K562 (cell line): Measurements from ENCODE around the gene FOXA3. TPM values are rescaled to one million over a fixed set of nuclear protein-coding genes. Genes with fewer than 3 reads are reported as not detected.
"Not testable (repeated sequence)": the region's sequence is repeated elsewhere in the genome, so short reads cannot be mapped to it uniquely, and the experiment has no call there.

ENCODE experiments used
- ATAC-seq: fragments of 200-7000 bp; cut with Tn5 transposase; 3 replicates; pipeline ENCODE4 v1.9.1; 2020; ENCODE audit warnings: moderate library complexity
- BruUV-seq: library from RNA; stranded (reverse); fragments of 400-500 nt; replicated peaks from 2 replicates; lab custom pipeline; 2021; lab: Mats Ljungman, UMichigan
- CTCF ChIA-PET: fragments of 300-600 bp; formaldehyde crosslinking; extraction: SDS; loops from one replicate; lab custom pipeline; 2021; ENCODE audit warnings: low intra/inter-chr PET ratio; lab: Yijun Ruan, JAX
- POLR2A ChIA-PET: fragments of 300-600, 350-650 bp; sonication (Branson Sonifier 250); formaldehyde crosslinking; extraction: SDS; loops from one replicate; lab custom pipeline; 2021; ENCODE audit warnings: antibody characterized with exemption, inconsistent platforms; lab: Yijun Ruan, JAX
- DNase-seq, 4 experiments: peaks; one replicate each; pipeline versions ENCODE4 v3.0.0 to v3.0.0-alpha.2; 2011 to 2018; ENCODE audit warnings: low spot score in 3 of 4, mixed read lengths in 3 of 4; ENCODE audit errors: extremely low read depth in 1 of 4
- FAIRE-seq: peaks from 2 replicates; lab custom pipeline; 2011; peaks lifted over from hg19 to GRCh38; lab: Jason Lieb, UNC
- H2AFZ ChIP-seq: 2 replicates; pipeline ENCODE4 v1.6.0; 2011; ENCODE audit warnings: low read depth, low read length, control low read depth, inconsistent platforms
- H3K27ac ChIP-seq: fragments of 200-600 bp; 3 replicates; pipeline ENCODE4 v1.8.0; 2011; ENCODE audit warnings: low read depth, mild to moderate bottlenecking, control low read depth, inconsistent platforms, low read length, moderate library complexity, mixed read lengths; ENCODE audit errors: extremely low read depth
- H3K27me3 ChIP-seq, 2 experiments: fragments of 300-600 bp in 1 of 2; 2 replicates in 1 of 2; 3 replicates in 1 of 2; pipeline versions ENCODE4 v1.6.0 to v1.8.0; 2011; ENCODE audit warnings: inconsistent platforms in 2 of 2, low read length in 2 of 2, mild to moderate bottlenecking in 1 of 2, mixed read lengths in 1 of 2, moderate library complexity in 1 of 2; ENCODE audit not compliant: control insufficient read depth in 2 of 2, insufficient read depth in 2 of 2
- H3K36me3 ChIP-seq: fragments of 300-600 bp; 3 replicates; pipeline ENCODE4 v1.8.0; 2011; ENCODE audit warnings: mild to moderate bottlenecking, low read length, inconsistent platforms; ENCODE audit not compliant: control insufficient read depth, insufficient read depth
- H3K4me1 ChIP-seq, 2 experiments: fragments of 200-600 bp in 1 of 2; replicated peaks in 1 of 2; 2 replicates in 1 of 2; 3 replicates in 1 of 2; pipeline versions ENCODE4 v1.5.1 to v1.8.0; 2011; ENCODE audit warnings: inconsistent platforms in 2 of 2, low read length in 2 of 2, mild to moderate bottlenecking in 1 of 2, mixed read lengths in 1 of 2, moderate library complexity in 1 of 2; ENCODE audit not compliant: control insufficient read depth in 2 of 2, insufficient read depth in 2 of 2
- H3K4me2 ChIP-seq: 2 replicates; pipeline ENCODE4 v1.6.1; 2011; ENCODE audit warnings: low read length, control low read depth, inconsistent platforms, mixed read lengths; ENCODE audit not compliant: insufficient read depth
- H3K4me3 ChIP-seq: fragments of 200-600 bp; sonication (generic), shearing (Covaris generic); 2 replicates; pipeline ENCODE4 v1.5.1; 2016; ENCODE audit warnings: control low read depth, inconsistent platforms
- H3K79me2 ChIP-seq: fragments of 200-600 bp; 3 replicates; pipeline ENCODE4 v1.8.0; 2011; ENCODE audit warnings: low read length, inconsistent platforms; ENCODE audit not compliant: control insufficient read depth, insufficient read depth
- H3K9ac ChIP-seq, 2 experiments: 2 replicates each; pipeline versions ENCODE4 v1.6.0 to v1.6.1; 2011; ENCODE audit warnings: low read depth in 2 of 2, low read length in 2 of 2, control low read depth in 1 of 2, inconsistent platforms in 1 of 2, mild to moderate bottlenecking in 1 of 2, mixed read lengths in 1 of 2; ENCODE audit not compliant: insufficient read depth in 1 of 2
- H3K9me1 ChIP-seq: one replicate; pipeline ENCODE4 v1.6.0; 2011; ENCODE audit warnings: inconsistent platforms, mild to moderate bottlenecking, low read length, moderate library complexity; ENCODE audit not compliant: control insufficient read depth, insufficient read depth
- H3K9me3 ChIP-seq: replicated peaks from 2 replicates; pipeline ENCODE4 v1.5.1; 2011; ENCODE audit warnings: low read depth, low read length, inconsistent platforms; ENCODE audit not compliant: control insufficient read depth, insufficient read depth
- H4K20me1 ChIP-seq: replicated peaks from 2 replicates; pipeline ENCODE4 v1.6.1; 2011; ENCODE audit warnings: low read length, inconsistent platforms, mixed read lengths; ENCODE audit not compliant: control insufficient read depth, insufficient read depth
- CTBP1 ChIP-seq: fragments of 450-650 bp; IDR thresholded peaks from 2 replicates; pipeline ENCODE4 v1.6.1; 2016; ENCODE audit warnings: borderline replicate concordance
- GTF2A2 ChIP-seq: IDR thresholded peaks from 2 replicates; pipeline ENCODE4 v1.6.1; 2016; ENCODE audit warnings: mild to moderate bottlenecking, missing genetic modification characterization, missing compliant biosample characterization
- SIX5 ChIP-seq, 2 experiments: IDR thresholded peaks; 2 replicates each; pipeline ENCODE4 v1.6.1; 2011; ENCODE audit warnings: low read length in 2 of 2, borderline replicate concordance in 1 of 2, low read depth in 1 of 2, mild to moderate bottlenecking in 1 of 2, moderate library complexity in 1 of 2; ENCODE audit not compliant: insufficient read depth in 1 of 2
- TAF15 ChIP-seq: fragments of 200-400 bp; formaldehyde crosslinking; IDR thresholded peaks from 2 replicates; pipeline ENCODE4 v1.6.1; 2017; ENCODE audit warnings: mild to moderate bottlenecking, low read depth, low read length, moderate library complexity
- WGBS: fragments of 100-300 bp; shearing (Covaris generic); methylation state at CpG from one replicate; pipeline ENCODE4 v1.1.6; 2016; ENCODE audit warnings: low coverage, mixed read lengths; ENCODE audit not compliant: insufficient coverage; ENCODE audit errors: missing lambda C conversion rate; 5-methylcytosine and 5-hydroxymethylcytosine counted together
- in situ Hi-C: fragments of 300-500 bp; cut with MboI; formaldehyde crosslinking; loops from 4 replicates; pipeline ENCODE4 v1.15.0; 2018; ENCODE audit warnings: inconsistent platforms, mixed read lengths
- intact Hi-C: fragments of 100-400 bp; cut with micrococcal nuclease; formaldehyde crosslinking; loops from 2 replicates; pipeline ENCODE4 v1.14.2; 2022
- polyA plus RNA-seq, 8 experiments: library from polyadenylated mRNA; depleted of rRNA in 4 of 8; stranded (reverse) in 5 of 8; unstranded in 3 of 8; fragments of >200 nt; fragmentation: Nextera tagmentation in 2 of 8; fragmentation: Illumina TruSeq in 1 of 8; extraction: Ambion mirVana in 2 of 8; extraction: Trizol in 1 of 8; gene quantifications; 2 replicates each; pipeline versions ENCODE4 v1.2.1 to v1.2.3, GENCODE V29; 2011 to 2014; ENCODE audit warnings: inconsistent platforms in 1 of 8, missing spikeins in 1 of 8
- total RNA-seq, 7 experiments: library from RNA; depleted of rRNA in 6 of 7; stranded (reverse); fragments of >200 nt in 6 of 7; fragmentation: Illumina TruSeq in 2 of 7; extraction: Trizol in 2 of 7; gene quantifications; 2 replicates each; pipeline versions ENCODE4 v1.2.1 to v1.2.3, GENCODE V29; 2011 to 2021; ENCODE audit warnings: low replicate concordance in 1 of 7
- TF ChIP-seq, protein P1 (sequence below): sonication (generic); formaldehyde crosslinking; IDR thresholded peaks from 2 replicates; pipeline ENCODE4 v1.8.1; 2023; ENCODE audit warnings: mild to moderate bottlenecking, missing genetic modification reagents
- TF ChIP-seq, protein P2 (sequence below): sonication (generic); formaldehyde crosslinking; IDR thresholded peaks from 2 replicates; pipeline ENCODE4 v1.4.0; 2020; ENCODE audit warnings: mild to moderate bottlenecking, missing genetic modification reagents

FOXA3 gene
- total and polyA plus RNA-seq, 9 of the 15 experiments (the other 6 are each of a cell fraction or from before 2014, with no cell fraction given), result 1.3 to 15.5 (median 4.7) TPM

DNA sequence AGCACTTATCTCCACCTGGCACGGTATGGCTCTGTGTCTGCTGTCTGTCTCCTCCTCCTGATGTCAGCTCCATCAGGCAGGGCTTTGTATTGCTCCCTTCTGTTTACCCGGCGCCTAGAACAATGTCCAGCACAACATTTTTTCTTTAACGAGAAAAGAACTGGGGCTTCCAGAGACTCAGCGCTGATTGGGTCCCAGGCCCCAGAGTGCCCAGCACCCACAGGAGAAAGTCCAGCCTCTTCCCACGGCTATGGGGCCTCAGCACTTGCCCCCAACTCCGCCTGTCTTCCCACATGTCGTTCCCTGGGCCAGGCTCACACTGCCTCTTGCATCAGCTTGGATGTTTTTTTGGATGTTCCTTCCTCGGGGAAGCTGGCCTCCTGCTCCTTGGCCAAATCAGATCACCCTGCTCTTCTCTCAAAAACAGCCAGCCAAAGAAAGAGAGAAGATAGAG, 31.4 kb downstream of the FOXA3 start (continued):
- TF ChIP-seq, protein P1, sequence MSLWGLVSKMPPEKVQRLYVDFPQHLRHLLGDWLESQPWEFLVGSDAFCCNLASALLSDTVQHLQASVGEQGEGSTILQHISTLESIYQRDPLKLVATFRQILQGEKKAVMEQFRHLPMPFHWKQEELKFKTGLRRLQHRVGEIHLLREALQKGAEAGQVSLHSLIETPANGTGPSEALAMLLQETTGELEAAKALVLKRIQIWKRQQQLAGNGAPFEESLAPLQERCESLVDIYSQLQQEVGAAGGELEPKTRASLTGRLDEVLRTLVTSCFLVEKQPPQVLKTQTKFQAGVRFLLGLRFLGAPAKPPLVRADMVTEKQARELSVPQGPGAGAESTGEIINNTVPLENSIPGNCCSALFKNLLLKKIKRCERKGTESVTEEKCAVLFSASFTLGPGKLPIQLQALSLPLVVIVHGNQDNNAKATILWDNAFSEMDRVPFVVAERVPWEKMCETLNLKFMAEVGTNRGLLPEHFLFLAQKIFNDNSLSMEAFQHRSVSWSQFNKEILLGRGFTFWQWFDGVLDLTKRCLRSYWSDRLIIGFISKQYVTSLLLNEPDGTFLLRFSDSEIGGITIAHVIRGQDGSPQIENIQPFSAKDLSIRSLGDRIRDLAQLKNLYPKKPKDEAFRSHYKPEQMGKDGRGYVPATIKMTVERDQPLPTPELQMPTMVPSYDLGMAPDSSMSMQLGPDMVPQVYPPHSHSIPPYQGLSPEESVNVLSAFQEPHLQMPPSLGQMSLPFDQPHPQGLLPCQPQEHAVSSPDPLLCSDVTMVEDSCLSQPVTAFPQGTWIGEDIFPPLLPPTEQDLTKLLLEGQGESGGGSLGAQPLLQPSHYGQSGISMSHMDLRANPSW (CRISPR knock-in tag), result no peak
- TF ChIP-seq SIX5 (IDR thresholded peaks at IDR 0.05; ENCODE audit: borderline replicate concordance in 1 of 2, insufficient read depth in 1 of 2, low read depth in 1 of 2, low read length in 2 of 2) (no peak), TAF15 (no peak), GTF2A2 (tag) (no peak), CTBP1 (no peak)
- TF ChIP-seq, protein P2, sequence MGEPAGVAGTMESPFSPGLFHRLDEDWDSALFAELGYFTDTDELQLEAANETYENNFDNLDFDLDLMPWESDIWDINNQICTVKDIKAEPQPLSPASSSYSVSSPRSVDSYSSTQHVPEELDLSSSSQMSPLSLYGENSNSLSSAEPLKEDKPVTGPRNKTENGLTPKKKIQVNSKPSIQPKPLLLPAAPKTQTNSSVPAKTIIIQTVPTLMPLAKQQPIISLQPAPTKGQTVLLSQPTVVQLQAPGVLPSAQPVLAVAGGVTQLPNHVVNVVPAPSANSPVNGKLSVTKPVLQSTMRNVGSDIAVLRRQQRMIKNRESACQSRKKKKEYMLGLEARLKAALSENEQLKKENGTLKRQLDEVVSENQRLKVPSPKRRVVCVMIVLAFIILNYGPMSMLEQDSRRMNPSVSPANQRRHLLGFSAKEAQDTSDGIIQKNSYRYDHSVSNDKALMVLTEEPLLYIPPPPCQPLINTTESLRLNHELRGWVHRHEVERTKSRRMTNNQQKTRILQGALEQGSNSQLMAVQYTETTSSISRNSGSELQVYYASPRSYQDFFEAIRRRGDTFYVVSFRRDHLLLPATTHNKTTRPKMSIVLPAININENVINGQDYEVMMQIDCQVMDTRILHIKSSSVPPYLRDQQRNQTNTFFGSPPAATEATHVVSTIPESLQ (CRISPR knock-in tag), result no peak

DNA sequence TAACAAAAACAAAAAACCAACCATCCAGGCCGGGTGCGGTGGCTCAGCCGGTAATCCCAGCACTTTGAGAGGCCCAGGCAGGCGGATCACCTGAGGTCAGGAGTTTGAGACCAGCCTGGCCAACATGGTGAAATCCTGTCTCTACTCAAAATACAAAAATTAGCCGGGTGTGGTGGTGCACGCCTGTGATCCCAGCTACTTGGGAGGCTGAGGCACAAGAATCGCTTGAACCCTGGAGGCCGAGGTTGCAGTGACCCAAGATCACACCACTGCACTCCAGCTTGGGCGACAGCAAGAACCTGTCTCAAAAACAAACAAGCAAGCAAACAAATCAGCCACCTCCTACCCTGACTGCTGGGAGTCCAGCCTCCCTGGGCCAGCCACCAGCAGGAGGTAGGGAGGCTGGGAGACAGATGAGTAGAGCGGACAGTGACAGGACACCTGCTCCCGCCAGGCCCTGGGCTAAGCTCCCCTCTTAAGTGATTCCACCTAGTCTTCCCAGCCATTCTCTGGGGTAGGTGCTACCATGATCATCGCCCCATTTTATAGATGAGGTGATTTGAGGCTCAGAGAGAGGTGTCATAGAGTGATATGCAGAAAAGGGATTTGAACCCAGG, 32.0 kb downstream of the FOXA3 start:
- H3K9me1 ChIP-seq, intact Hi-C loops, CTCF ChIA-PET, H3K4me2 ChIP-seq, H3K4me3 ChIP-seq, H3K27me3 ChIP-seq, H3K9ac ChIP-seq, POLR2A ChIA-PET, DNase-seq, FAIRE-seq, H2AFZ ChIP-seq, in situ Hi-C loops, BruUV-seq, H3K79me2 ChIP-seq, ATAC-seq, H3K9me3 ChIP-seq, H3K4me1 ChIP-seq, H3K27ac ChIP-seq, H4K20me1 ChIP-seq: not testable (repeated sequence)
- 90% methylated on average over 12 of the region's 12 CpGs for WGBS
- H3K36me3 ChIP-seq, result peaks cover 35% of the 10 kb centered on the region
